ENCODE measurements around the gene PPA1.

Gene PPA1

GRCh38 chr10:70178139-70178725 lies 55.0 kb downstream of the PPA1 start:
- TF ChIP-seq CTCF (IDR thresholded peaks at IDR 0.05) = no peak
- H3K27ac ChIP-seq = no peak overlapping the region
- no peaks in the 10 kb centered on the region for H3K36me3 ChIP-seq
- peaks cover 21% of the 10 kb centered on the region for H3K27me3 ChIP-seq
- no peaks in the 10 kb centered on the region for H3K9me3 ChIP-seq
- no peak overlapping the region for H3K4me3 ChIP-seq (ENCODE audit: low read depth in 1 of 2, low read length in 1 of 2)
- peaks cover 14% of the 10 kb centered on the region in 2 experiments for H3K4me1 ChIP-seq (ENCODE audit: control insufficient read depth in 1 of 2, insufficient read depth in 1 of 2, low read depth in 1 of 2, low read length in 1 of 2)

- Histone ChIP-seq H3K4me1 (ENCODE audit: control insufficient read depth in 1 of 2, insufficient read depth in 1 of 2, low read depth in 1 of 2, low read length in 1 of 2) (peaks cover 14% of the 10 kb centered on the region in 2 experiments), H3K9me3 (no peaks in the 10 kb centered on the region), H3K36me3 (no peaks in the 10 kb centered on the region), H3K27ac (no peak overlapping the region), H3K4me3 (ENCODE audit: low read depth in 1 of 2, low read length in 1 of 2) (no peak overlapping the region), H3K27me3 (peaks cover 10% of the 10 kb centered on the region)
- TF ChIP-seq CTCF (IDR thresholded peaks at IDR 0.05) = no peak
Observed at GRCh38 chr10:70176441-70176840, 56.8 kb downstream of the PPA1 start.

- H3K4me1 ChIP-seq (ENCODE audit: control insufficient read depth in 1 of 2, insufficient read depth in 1 of 2, low read depth in 1 of 2, low read length in 1 of 2) = peaks cover 19 to 20% of the 10 kb centered on the region in 2 experiments
- H3K27me3 ChIP-seq = peaks cover 4% of the 10 kb centered on the region
- H3K9me3 ChIP-seq = no peaks in the 10 kb centered on the region
- H3K4me3 ChIP-seq (ENCODE audit: low read depth in 1 of 2, low read length in 1 of 2) = no peak overlapping the region
- no peak for TF ChIP-seq CTCF (IDR thresholded peaks at IDR 0.05)
- no peak overlapping the region for H3K27ac ChIP-seq
- no peaks in the 10 kb centered on the region for H3K36me3 ChIP-seq
Observed at GRCh38 chr10:70175516-70175915, 57.7 kb downstream of the PPA1 start.

GRCh38 chr10:70174058-70174741 lies 59.0 kb downstream of the PPA1 start:
- H3K27me3 ChIP-seq = no peaks in the 10 kb centered on the region
- no peaks in the 10 kb centered on the region for H3K9me3 ChIP-seq
- peak overlapping the region; percentile 91 for H3K27ac ChIP-seq
- TF ChIP-seq CTCF (IDR thresholded peaks at IDR 0.05) = no peak
- H3K4me3 ChIP-seq (ENCODE audit: low read depth in 1 of 2, low read length in 1 of 2) = peak overlapping the region; percentile 21 to 31
- peaks cover 23 to 28% of the 10 kb centered on the region in 2 experiments for H3K4me1 ChIP-seq (ENCODE audit: control insufficient read depth in 1 of 2, insufficient read depth in 1 of 2, low read depth in 1 of 2, low read length in 1 of 2)
- no peaks in the 10 kb centered on the region for H3K36me3 ChIP-seq

GRCh38 chr10:70169649-70170364 lies 63.4 kb downstream of the PPA1 start:
- TF ChIP-seq CTCF (IDR thresholded peaks at IDR 0.05) = no peak
- H3K27ac ChIP-seq = peak overlapping the region; percentile 92
- peaks cover 34 to 44% of the 10 kb centered on the region in 2 experiments for H3K4me1 ChIP-seq (ENCODE audit: control insufficient read depth in 1 of 2, insufficient read depth in 1 of 2, low read depth in 1 of 2, low read length in 1 of 2)
- H3K36me3 ChIP-seq = peaks cover 11% of the 10 kb centered on the region
- H3K27me3 ChIP-seq = no peaks in the 10 kb centered on the region
- H3K4me3 ChIP-seq (ENCODE audit: low read depth in 1 of 2, low read length in 1 of 2) = peak overlapping the region; percentile 77 to 92
- H3K9me3 ChIP-seq = no peaks in the 10 kb centered on the region

All from neutrophil (primary cell).